CD4-positive, alpha-beta T cell treated with Interleukin-21 for 1 hour (primary cell): ENCODE measurements around the gene TCEAL6.
"Not testable (repeated sequence)": the region's sequence is repeated elsewhere in the genome, so short reads cannot be mapped to it uniquely, and the experiment has no call there.

Experiments used
- DNase-seq: peaks from one replicate; pipeline ENCODE4 v3.0.0-alpha.2; 2020

The TCEAL6 gene

GRCh38 chrX:102142274-102142673 lies at the start of gene TCEAL6:
Gene TCEAL6 (minus strand): TSS chrX:102142481.
- DNase-seq, result not testable (repeated sequence)

GRCh38 chrX:102185967-102186720 lies 43.9 kb upstream of the TCEAL6 start:
- DNase-seq, result no peak

- peak; percentile 76 for DNase-seq
Observed at GRCh38 chrX:102155806-102156179, 13.5 kb upstream of the TCEAL6 start, which contains the start of gene BEX5. Gene BEX5 (minus strand): TSS chrX:102155977. CDS start chrX:102154265, 1,712 bp downstream.

- DNase-seq, result peak; percentile 27
Observed at GRCh38 chrX:102154900-102155805, 12.9 kb upstream of the TCEAL6 start.

GRCh38 chrX:102154218-102154860 lies 12.1 kb upstream of the TCEAL6 start:
- peak; percentile 6 for DNase-seq

GRCh38 chrX:102141631-102142030 lies 650 bp downstream of the TCEAL6 start:
- DNase-seq, result not testable (repeated sequence)

- DNase-seq, result not testable (repeated sequence)
Observed at GRCh38 chrX:102140876-102141275, 1.4 kb downstream of the TCEAL6 start.

- no peak for DNase-seq
Observed at GRCh38 chrX:102138064-102138463, 4.2 kb downstream of the TCEAL6 start.

- DNase-seq, result peak; percentile 8
Observed at GRCh38 chrX:102129473-102129872, 12.8 kb downstream of the TCEAL6 start.

GRCh38 chrX:102126863-102127262 lies 15.4 kb downstream of the TCEAL6 start:
- DNase-seq, result no peak

- not testable (repeated sequence) for DNase-seq
Observed at GRCh38 chrX:102126080-102126818, 16.0 kb downstream of the TCEAL6 start.

GRCh38 chrX:102125436-102125835 lies 16.8 kb downstream of the TCEAL6 start, which contains the start of gene TCEAL2:
Gene TCEAL2 (plus strand): TSS chrX:102125679. CDS start chrX:102126831, 1,152 bp downstream.
- not testable (repeated sequence) for DNase-seq

GRCh38 chrX:102125014-102125413 lies 17.3 kb downstream of the TCEAL6 start:
- DNase-seq, result not testable (repeated sequence)

- DNase-seq, result no peak
Observed at GRCh38 chrX:102115748-102116147, 26.5 kb downstream of the TCEAL6 start.

- DNase-seq, result no peak
Observed at GRCh38 chrX:102113367-102113766, 28.9 kb downstream of the TCEAL6 start.
